Measurements from ENCODE around the gene TTC34. TPM values are rescaled to one million over a fixed set of nuclear protein-coding genes. Genes with fewer than 3 reads are reported as not detected.
"Not testable (repeated sequence)": the region's sequence is repeated elsewhere in the genome, so short reads cannot be mapped to it uniquely, and the experiment has no call there.

TTC34 gene
- total RNA-seq, 1 donor from 2014 or later: 0.18 TPM

- no peak for DNase-seq (ENCODE audit: extremely low read depth, low read depth, low spot score)
Observed at GRCh38 chr1:2800664-2801045, 838 bp downstream of the TTC34 start.

GRCh38 chr1:2799811-2800663 lies 1.5 kb downstream of the TTC34 start:
- no peak for DNase-seq (ENCODE audit: extremely low read depth, low read depth, low spot score)

GRCh38 chr1:2798958-2799357 lies 2.5 kb downstream of the TTC34 start:
- DNase-seq (ENCODE audit: extremely low read depth, low read depth, low spot score): not testable (repeated sequence)

GRCh38 chr1:2797741-2798016 lies 3.8 kb downstream of the TTC34 start:
- DNase-seq (ENCODE audit: extremely low read depth, low read depth, low spot score): no peak

GRCh38 chr1:2796890-2797740 lies 4.4 kb downstream of the TTC34 start:
- no peak for DNase-seq (ENCODE audit: extremely low read depth, low read depth, low spot score)

GRCh38 chr1:2795926-2796325 lies 5.6 kb downstream of the TTC34 start:
- no peak for DNase-seq (ENCODE audit: extremely low read depth, low read depth, low spot score)

- DNase-seq (ENCODE audit: extremely low read depth, low read depth, low spot score): no peak
Observed at GRCh38 chr1:2791027-2791760, 10.3 kb downstream of the TTC34 start.

- no peak for DNase-seq (ENCODE audit: extremely low read depth, low read depth, low spot score)
Observed at GRCh38 chr1:2789986-2790581, 11.4 kb downstream of the TTC34 start.

- DNase-seq (ENCODE audit: extremely low read depth, low read depth, low spot score): no peak
Observed at GRCh38 chr1:2789164-2789985, 12.1 kb downstream of the TTC34 start.

- DNase-seq (ENCODE audit: extremely low read depth, low read depth, low spot score): no peak
Observed at GRCh38 chr1:2788506-2789163, 12.9 kb downstream of the TTC34 start.

- no peak for DNase-seq (ENCODE audit: extremely low read depth, low read depth, low spot score)
Observed at GRCh38 chr1:2787163-2787911, 14.2 kb downstream of the TTC34 start.

GRCh38 chr1:2786329-2787162 lies 14.9 kb downstream of the TTC34 start:
- no peak for DNase-seq (ENCODE audit: extremely low read depth, low read depth, low spot score)

GRCh38 chr1:2785631-2786328 lies 15.7 kb downstream of the TTC34 start:
- no peak for DNase-seq (ENCODE audit: extremely low read depth, low read depth, low spot score)

- no peak for DNase-seq (ENCODE audit: extremely low read depth, low read depth, low spot score)
Observed at GRCh38 chr1:2784854-2785630, 16.5 kb downstream of the TTC34 start.

- DNase-seq (ENCODE audit: extremely low read depth, low read depth, low spot score): no peak
Observed at GRCh38 chr1:2783435-2784397, 17.8 kb downstream of the TTC34 start.

- DNase-seq (ENCODE audit: extremely low read depth, low read depth, low spot score): no peak
Observed at GRCh38 chr1:2783069-2783434, 18.4 kb downstream of the TTC34 start.
